GM12878 (cell line): Measurements from ENCODE around the gene TPO. TPM values are rescaled to one million over a fixed set of nuclear protein-coding genes. Genes with fewer than 3 reads are reported as not detected.

ENCODE experiments used
- ATAC-seq: fragments of 200-7000 bp; cut with Tn5 transposase; 3 replicates; pipeline ENCODE4 v1.9.1; 2020; ENCODE audit warnings: mild to moderate bottlenecking, moderate library complexity
- BruUV-seq: library from RNA; stranded (reverse); fragments of 400-500 nt; replicated peaks from 2 replicates; lab custom pipeline; 2021; lab: Mats Ljungman, UMichigan
- CTCF ChIA-PET: fragments of 300-600 bp; sonication (Branson Sonifier 250); formaldehyde crosslinking; extraction: SDS; loops from one replicate; lab custom pipeline; 2021; ENCODE audit warnings: inconsistent platforms; lab: Yijun Ruan, JAX
- POLR2A ChIA-PET: fragments of 350-600 bp; formaldehyde crosslinking; extraction: SDS; loops from one replicate; lab custom pipeline; 2021; ENCODE audit warnings: inconsistent platforms; lab: Charles Lee
- RAD21 ChIA-PET: fragments of 300-600 bp; sonication (Branson Sonifier 250); formaldehyde crosslinking; loops from one replicate; lab custom pipeline; 2023; ENCODE audit warnings: antibody characterized with exemption; ENCODE audit not compliant: unreplicated experiment; lab: Charles Lee
- SMC1A ChIA-PET: fragments of 300-600 bp; sonication (Branson Sonifier 250); formaldehyde crosslinking; loops from one replicate; lab custom pipeline; 2023; ENCODE audit not compliant: unreplicated experiment, uncharacterized antibody; lab: Charles Lee
- DNase-seq: peaks from one replicate; pipeline ENCODE4 v3.0.0-alpha.2; 2011; ENCODE audit warnings: low read depth, low spot score
- FAIRE-seq: peaks from 3 replicates; lab custom pipeline; 2011; peaks lifted over from hg19 to GRCh38; lab: Jason Lieb, UNC
- H2AFZ ChIP-seq: 2 replicates; pipeline ENCODE4 v1.6.0; 2011; ENCODE audit warnings: low read depth, low read length, control low read depth; ENCODE audit not compliant: control insufficient read depth
- H3K27ac ChIP-seq: 2 replicates; pipeline ENCODE4 v1.5.1; 2011; ENCODE audit warnings: control low read depth; ENCODE audit not compliant: control insufficient read depth, insufficient read depth
- H3K27me3 ChIP-seq, 2 experiments: replicated peaks in 1 of 2; 2 replicates each; pipeline versions ENCODE4 v1.6.0 to v1.6.1; 2011; ENCODE audit warnings: low read length in 1 of 2; ENCODE audit not compliant: control insufficient read depth in 2 of 2, insufficient read depth in 2 of 2
- H3K36me3 ChIP-seq, 2 experiments: 2 replicates each; pipeline ENCODE4 v1.5.1; 2011; ENCODE audit warnings: low read length in 1 of 2; ENCODE audit not compliant: control insufficient read depth in 2 of 2, insufficient read depth in 2 of 2
- H3K4me1 ChIP-seq: 2 replicates; pipeline ENCODE4 v1.6.1; 2011; ENCODE audit warnings: mild to moderate bottlenecking, low read length, moderate library complexity, mixed read lengths; ENCODE audit not compliant: control insufficient read depth, insufficient read depth
- H3K4me2 ChIP-seq: 2 replicates; pipeline ENCODE4 v1.6.0; 2011; ENCODE audit warnings: control low read depth; ENCODE audit not compliant: control insufficient read depth, insufficient read depth
- H3K4me3 ChIP-seq: fragments of 200-600 bp; sonication (generic); 2 replicates; pipeline ENCODE4 v1.5.1; 2016
- H3K79me2 ChIP-seq: 2 replicates; pipeline ENCODE4 v1.6.0; 2011; ENCODE audit warnings: low read length; ENCODE audit not compliant: control insufficient read depth, insufficient read depth
- H3K9ac ChIP-seq: 2 replicates; pipeline ENCODE4 v1.8.0; 2011; ENCODE audit warnings: low read length, control low read depth, mixed read lengths; ENCODE audit not compliant: control insufficient read depth, insufficient read depth
- H3K9me3 ChIP-seq: replicated peaks from 3 replicates; pipeline ENCODE4 v1.5.1; 2011; ENCODE audit warnings: mild to moderate bottlenecking, low read length; ENCODE audit not compliant: control insufficient read depth, insufficient read depth
- H4K20me1 ChIP-seq: 2 replicates; pipeline ENCODE4 v1.6.0; 2011; ENCODE audit not compliant: control insufficient read depth, insufficient read depth
- BHLHE40 ChIP-seq, 2 experiments: fragments of 450-650 bp in 1 of 2; IDR thresholded peaks; 2 replicates each; pipeline ENCODE4 v1.6.1; 2011 to 2017; ENCODE audit warnings: low read depth in 2 of 2, borderline replicate concordance in 1 of 2, improper control_type of control experiment in 1 of 2, low read length in 1 of 2, mild to moderate bottlenecking in 1 of 2
- IRF4 ChIP-seq: IDR thresholded peaks from 2 replicates; pipeline ENCODE4 v1.6.1; 2011; ENCODE audit warnings: low read depth, low read length
- MLLT1 ChIP-seq: fragments of 450-650 bp; IDR thresholded peaks from 2 replicates; pipeline ENCODE4 v1.6.1; 2016; ENCODE audit warnings: mild to moderate bottlenecking
- MYB ChIP-seq: fragments of 150-350 bp; IDR thresholded peaks from 2 replicates; pipeline ENCODE4 v1.6.1; 2014; ENCODE audit warnings: mild to moderate bottlenecking, low read depth, low read length, borderline replicate concordance
- PAX8 ChIP-seq: fragments of 450-650 bp; IDR thresholded peaks from 2 replicates; pipeline ENCODE4 v1.6.1; 2017; ENCODE audit warnings: mild to moderate bottlenecking, moderate library complexity
- PML ChIP-seq: IDR thresholded peaks from 2 replicates; pipeline ENCODE4 v1.6.1; 2012; ENCODE audit warnings: low read length, inconsistent platforms
- POLR2A ChIP-seq: IDR thresholded peaks from 2 replicates; pipeline ENCODE4 v1.6.1; 2011; ENCODE audit warnings: low read depth, mild to moderate bottlenecking, low read length
- POU2F2 ChIP-seq: IDR thresholded peaks from 3 replicates; pipeline ENCODE4 v1.6.1; 2011; ENCODE audit warnings: low read depth, mild to moderate bottlenecking, low read length, borderline replicate concordance
- RELA ChIP-seq: fragments of 450-650 bp; IDR thresholded peaks from 2 replicates; pipeline ENCODE4 v1.8.0; 2014; ENCODE audit warnings: borderline replicate concordance; ENCODE audit not compliant: partially characterized antibody
- SRF ChIP-seq, 2 experiments: IDR thresholded peaks; 2 replicates each; pipeline ENCODE4 v1.6.1; 2011; ENCODE audit warnings: low read depth in 2 of 2, low read length in 2 of 2, mild to moderate bottlenecking in 1 of 2, moderate library complexity in 1 of 2
- SUZ12 ChIP-seq: fragments of 200-600 bp; sonication (generic); IDR thresholded peaks from one replicate; pipeline ENCODE4 v1.6.1; 2018; ENCODE audit warnings: antibody characterized with exemption, mild to moderate bottlenecking; ENCODE audit not compliant: unreplicated experiment
- TCF3 ChIP-seq: IDR thresholded peaks from 2 replicates; pipeline ENCODE4 v1.6.1; 2012; ENCODE audit warnings: low read depth, mild to moderate bottlenecking, low read length, borderline replicate concordance; ENCODE audit not compliant: insufficient read depth
- ZNF274 ChIP-seq: IDR thresholded peaks from one replicate; pipeline ENCODE4 v1.8.0; 2011; ENCODE audit not compliant: insufficient read length, insufficient read depth
- WGBS: methylation state at CpG from one replicate; pipeline ENCODE4 v1.1.6; 2016; ENCODE audit warnings: low lambda C conversion rate; ENCODE audit not compliant: insufficient replicate concordance, insufficient coverage; ENCODE audit errors: missing lambda C conversion rate; 5-methylcytosine and 5-hydroxymethylcytosine counted together
- in situ Hi-C: fragments of 300-500 bp; cut with MboI; formaldehyde crosslinking; loops from 9 replicates; pipeline ENCODE4 v1.14.3; 2018; ENCODE audit warnings: mixed read lengths
- intact Hi-C: fragments of 100-400 bp; cut with micrococcal nuclease; formaldehyde crosslinking; loops from one replicate; pipeline ENCODE4 v1.14.2; 2022; ENCODE audit not compliant: unreplicated experiment
- polyA plus RNA-seq, 11 experiments: library from polyadenylated mRNA; depleted of rRNA in 4 of 11; unstranded in 6 of 11; stranded (reverse) in 5 of 11; fragments of >200 nt; fragmentation: Nextera tagmentation in 4 of 11; fragmentation: Illumina TruSeq in 1 of 11; extraction: Ambion mirVana in 4 of 11; extraction: Trizol in 1 of 11; gene quantifications; 1 replicate in 1 of 11; 2 replicates in 10 of 11; pipeline versions ENCODE4 v1.2.1 to v1.2.3, GENCODE V29; 2011 to 2016; ENCODE audit warnings: inconsistent platforms in 2 of 11, missing spikeins in 2 of 11, low read depth in 1 of 11
- total RNA-seq, 4 experiments: library from RNA; depleted of rRNA in 3 of 4; stranded (reverse); fragments of >200 nt in 3 of 4; fragmentation: Illumina TruSeq in 1 of 4; extraction: Trizol in 1 of 4; gene quantifications; 2 replicates each; pipeline versions ENCODE4 v1.2.1 to v1.2.3, GENCODE V29; 2013 to 2021
- TF ChIP-seq, protein P1 (sequence below): fragments of 450-650 bp; IDR thresholded peaks from 2 replicates; pipeline ENCODE4 v1.6.1; 2018; ENCODE audit warnings: borderline replicate concordance, mild to moderate bottlenecking; ENCODE audit not compliant: partially characterized antibody

Gene TPO
- total and polyA plus RNA-seq, 10 of the 15 experiments (the other 5 are each of a cell fraction or from before 2014, with no cell fraction given), result 0.07 to 0.11 TPM; not detected in 8

DNA sequence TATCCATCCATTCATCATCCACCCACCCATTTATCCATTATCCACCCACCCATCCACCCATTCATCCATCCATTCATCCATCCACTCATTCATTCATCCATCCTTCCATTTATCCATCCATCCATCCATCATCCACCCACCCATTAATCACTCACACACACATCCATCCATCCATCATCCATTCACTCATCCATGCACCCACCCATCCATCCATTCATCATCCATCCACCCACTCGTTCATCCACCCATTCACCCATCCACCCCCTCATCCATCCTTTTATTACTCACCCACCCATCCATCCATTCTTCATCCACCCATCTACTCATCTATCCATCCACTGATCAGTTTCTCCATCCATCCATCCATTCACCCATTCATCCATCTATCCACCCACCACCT, 8.1 kb upstream of the TPO start:
- WGBS, result 0% methylated on average over 1 of the region's 1 CpG

DNA sequence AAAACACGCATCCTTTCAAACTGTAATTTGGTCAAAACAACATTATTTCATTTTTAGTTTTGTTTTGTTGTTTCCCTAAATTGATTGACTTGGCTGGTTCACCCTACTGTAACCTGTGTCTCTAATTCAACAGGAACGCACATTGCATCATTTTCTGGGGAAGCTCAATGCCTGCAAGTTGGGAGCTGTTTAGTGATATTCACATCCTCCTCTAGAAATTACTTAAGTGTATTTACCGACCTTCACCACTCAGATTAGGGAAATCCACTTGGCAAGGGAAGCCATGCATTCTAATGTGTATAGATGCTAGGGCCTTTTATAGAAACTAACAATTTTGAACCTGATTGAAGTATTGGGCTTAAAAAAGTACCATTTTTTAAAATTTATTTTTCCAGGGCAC, 7.3 kb upstream of the TPO start:
- TF ChIP-seq SRF (IDR thresholded peaks at IDR 0.05; ENCODE audit: low read depth in 2 of 2, low read length in 2 of 2) (no peak), SUZ12 (no peak), RELA (no peak), MYB (no peak), POLR2A (no peak), ZNF274 (no peak), PAX8 (no peak), MLLT1 (no peak), TCF3 (no peak), BHLHE40 (IDR thresholded peaks at IDR 0.05; ENCODE audit: borderline replicate concordance in 1 of 2, low read depth in 2 of 2, low read length in 1 of 2) (no peak), POU2F2 (no peak), PML (no peak)
- H3K27ac ChIP-seq, result no peak overlapping the region
- FAIRE-seq (no peak), ATAC-seq (no peak), DNase-seq (no peak)
- no peaks in the 10 kb centered on the region for H3K4me1 ChIP-seq
- CTCF ChIA-PET, result interaction anchor here (1.3 kb wide), 1 partner anchor 144 kb away, joined by 4 read pairs; no protein-coding TSS in a partner anchor
- no peaks in the 10 kb centered on the region; the same call in 1 of the 3 replicates for H3K9me3 ChIP-seq
- no peak overlapping the region for H3K9ac ChIP-seq
- POLR2A ChIA-PET, result no interaction called here
- no peak overlapping the region for H2AFZ ChIP-seq
- WGBS, result 11% methylated on average over 3 of the region's 3 CpGs
- H3K79me2 ChIP-seq, result no peaks in the 10 kb centered on the region
- H3K36me3 ChIP-seq, result no peaks in the 10 kb centered on the region
- SMC1A ChIA-PET, result no interaction called here
- no TSS peak for BruUV-seq
- no peaks in the 10 kb centered on the region for H4K20me1 ChIP-seq
- H3K27me3 ChIP-seq, result no peaks in the 10 kb centered on the region
- RAD21 ChIA-PET, result no interaction called here
- H3K4me2 ChIP-seq, result no peak overlapping the region
- no peak overlapping the region for H3K4me3 ChIP-seq
- intact Hi-C loops, result no loop called here
- in situ Hi-C loops, result no loop called here

More for the DNA sequence above, 8.1 kb upstream of the TPO start:
- Histone ChIP-seq H3K36me3 (no peaks in the 10 kb centered on the region), H3K79me2 (no peaks in the 10 kb centered on the region), H3K27me3 (no peaks in the 10 kb centered on the region), H4K20me1 (no peaks in the 10 kb centered on the region), H3K27ac (no peak overlapping the region), H3K4me2 (no peak overlapping the region), H3K9me3 (no peaks in the 10 kb centered on the region; the same call in 1 of the 3 replicates), H3K4me3 (no peak overlapping the region), H3K9ac (no peak overlapping the region), H3K4me1 (no peaks in the 10 kb centered on the region), H2AFZ (no peak overlapping the region)
- ChIA-PET CTCF (no interaction called here), RAD21 (no interaction called here), SMC1A (no interaction called here), POLR2A (no interaction called here)
- BruUV-seq, result no TSS peak
- in situ Hi-C loops, result no loop called here
- ATAC-seq (no peak), FAIRE-seq (no peak), DNase-seq (no peak)
- TF ChIP-seq, protein P1, sequence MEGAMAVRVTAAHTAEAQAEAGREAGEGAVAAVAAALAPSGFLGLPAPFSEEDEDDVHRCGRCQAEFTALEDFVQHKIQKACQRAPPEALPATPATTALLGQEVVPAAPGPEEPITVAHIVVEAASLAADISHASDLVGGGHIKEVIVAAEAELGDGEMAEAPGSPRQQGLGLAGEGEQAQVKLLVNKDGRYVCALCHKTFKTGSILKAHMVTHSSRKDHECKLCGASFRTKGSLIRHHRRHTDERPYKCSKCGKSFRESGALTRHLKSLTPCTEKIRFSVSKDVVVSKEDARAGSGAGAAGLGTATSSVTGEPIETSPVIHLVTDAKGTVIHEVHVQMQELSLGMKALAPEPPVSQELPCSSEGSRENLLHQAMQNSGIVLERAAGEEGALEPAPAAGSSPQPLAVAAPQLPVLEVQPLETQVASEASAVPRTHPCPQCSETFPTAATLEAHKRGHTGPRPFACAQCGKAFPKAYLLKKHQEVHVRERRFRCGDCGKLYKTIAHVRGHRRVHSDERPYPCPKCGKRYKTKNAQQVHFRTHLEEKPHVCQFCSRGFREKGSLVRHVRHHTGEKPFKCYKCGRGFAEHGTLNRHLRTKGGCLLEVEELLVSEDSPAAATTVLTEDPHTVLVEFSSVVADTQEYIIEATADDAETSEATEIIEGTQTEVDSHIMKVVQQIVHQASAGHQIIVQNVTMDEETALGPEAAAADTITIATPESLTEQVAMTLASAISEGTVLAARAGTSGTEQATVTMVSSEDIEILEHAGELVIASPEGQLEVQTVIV, result peak; percentile 30
- TF ChIP-seq IRF4, result no peak
- intact Hi-C loops, result no loop called here
